Measurements from ENCODE around the gene PPIL6.
"Not testable (repeated sequence)": the region's sequence is repeated elsewhere in the genome, so short reads cannot be mapped to it uniquely, and the experiment has no call there.

PPIL6 gene

DNA sequence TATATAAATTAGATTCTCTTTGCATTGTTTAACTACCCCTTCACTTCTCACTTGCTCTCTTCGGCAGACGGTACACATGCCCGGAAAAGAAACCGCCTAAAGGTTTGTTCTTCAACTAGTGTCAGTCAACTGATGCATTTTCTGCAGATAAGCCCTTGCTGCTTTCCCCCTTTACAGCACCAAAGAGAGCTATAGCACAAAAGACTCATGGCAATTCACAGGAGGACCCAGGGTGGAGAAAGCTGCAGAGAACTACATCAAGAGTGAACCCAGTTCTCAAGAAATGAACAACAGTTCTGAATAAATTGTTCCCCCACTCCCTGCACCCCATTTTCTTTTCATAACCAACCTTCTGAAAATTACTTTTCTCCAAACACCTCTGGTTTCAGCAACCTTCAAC lies 67.1 kb downstream of the PPIL6 start:
- no peak for DNase-seq (ENCODE audit: low spot score)
- TF ChIP-seq, protein P1, sequence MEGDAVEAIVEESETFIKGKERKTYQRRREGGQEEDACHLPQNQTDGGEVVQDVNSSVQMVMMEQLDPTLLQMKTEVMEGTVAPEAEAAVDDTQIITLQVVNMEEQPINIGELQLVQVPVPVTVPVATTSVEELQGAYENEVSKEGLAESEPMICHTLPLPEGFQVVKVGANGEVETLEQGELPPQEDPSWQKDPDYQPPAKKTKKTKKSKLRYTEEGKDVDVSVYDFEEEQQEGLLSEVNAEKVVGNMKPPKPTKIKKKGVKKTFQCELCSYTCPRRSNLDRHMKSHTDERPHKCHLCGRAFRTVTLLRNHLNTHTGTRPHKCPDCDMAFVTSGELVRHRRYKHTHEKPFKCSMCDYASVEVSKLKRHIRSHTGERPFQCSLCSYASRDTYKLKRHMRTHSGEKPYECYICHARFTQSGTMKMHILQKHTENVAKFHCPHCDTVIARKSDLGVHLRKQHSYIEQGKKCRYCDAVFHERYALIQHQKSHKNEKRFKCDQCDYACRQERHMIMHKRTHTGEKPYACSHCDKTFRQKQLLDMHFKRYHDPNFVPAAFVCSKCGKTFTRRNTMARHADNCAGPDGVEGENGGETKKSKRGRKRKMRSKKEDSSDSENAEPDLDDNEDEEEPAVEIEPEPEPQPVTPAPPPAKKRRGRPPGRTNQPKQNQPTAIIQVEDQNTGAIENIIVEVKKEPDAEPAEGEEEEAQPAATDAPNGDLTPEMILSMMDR (IDR thresholded peaks at IDR 0.05; ENCODE audit: extremely low read depth, insufficient read depth, missing control alignments): no peak
- in situ Hi-C loops (cut with MboI; ENCODE audit: low pct_unique_long_range_greater_than_20kb, low sequenced_read_pairs, unreplicated experiment): no loop called here

GRCh38 chr6:109372130-109372529 lies 68.3 kb downstream of the PPIL6 start:
- no peak for DNase-seq (ENCODE audit: low spot score)
- TF ChIP-seq, protein P1 (IDR thresholded peaks at IDR 0.05; ENCODE audit: extremely low read depth, insufficient read depth, missing control alignments): no peak
- in situ Hi-C loops (cut with MboI; ENCODE audit: low pct_unique_long_range_greater_than_20kb, low sequenced_read_pairs, unreplicated experiment): no loop called here

DNA sequence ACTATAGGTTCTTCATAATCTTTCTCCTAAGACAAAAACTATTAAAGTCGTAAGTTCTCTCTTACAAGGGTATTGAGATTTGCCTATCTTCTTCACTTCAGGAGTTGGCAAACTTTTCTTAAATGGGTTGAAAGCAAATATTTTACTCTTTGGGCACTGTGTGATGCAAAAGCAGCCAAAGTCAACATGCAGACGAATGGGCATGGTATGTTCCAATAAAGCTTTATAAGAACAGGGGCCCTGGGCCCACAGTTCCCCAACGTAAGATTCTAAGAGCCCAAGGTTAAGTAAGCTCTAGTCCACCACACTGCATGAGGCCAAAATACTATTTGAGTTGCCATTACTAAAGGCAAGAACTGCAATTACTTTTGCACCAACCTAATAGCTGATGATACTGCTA lies 69.6 kb downstream of the PPIL6 start:
- in situ Hi-C loops (cut with MboI; ENCODE audit: low pct_unique_long_range_greater_than_20kb, low sequenced_read_pairs, unreplicated experiment): no loop called here
- TF ChIP-seq, protein P1 (IDR thresholded peaks at IDR 0.05; ENCODE audit: extremely low read depth, insufficient read depth, missing control alignments): no peak
- no peak for DNase-seq (ENCODE audit: low spot score)

DNA sequence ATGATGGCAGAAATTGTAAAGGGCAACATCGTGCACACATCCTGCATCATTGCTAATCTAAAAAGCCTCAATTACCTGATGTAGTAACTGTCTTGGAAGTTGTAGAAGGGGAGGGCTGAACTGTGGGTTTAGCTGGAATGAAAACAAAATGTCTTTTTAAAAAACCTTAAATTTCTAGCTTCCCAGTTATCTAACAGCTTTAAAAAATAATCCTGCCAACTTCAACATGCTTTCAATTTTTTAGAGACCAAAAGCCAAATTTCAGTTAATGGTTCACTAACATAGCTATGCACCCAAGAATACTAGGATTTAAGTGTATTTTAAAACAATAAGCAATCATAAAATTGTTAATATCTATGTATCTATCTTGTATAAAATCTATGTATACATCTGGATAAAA lies 70.1 kb downstream of the PPIL6 start:
- in situ Hi-C loops (cut with MboI; ENCODE audit: low pct_unique_long_range_greater_than_20kb, low sequenced_read_pairs, unreplicated experiment): no loop called here

GRCh38 chr6:109369728-109370127 lies 70.7 kb downstream of the PPIL6 start:
- in situ Hi-C loops (cut with MboI; ENCODE audit: low pct_unique_long_range_greater_than_20kb, low sequenced_read_pairs, unreplicated experiment): no loop called here

More for the DNA sequence above, 70.1 kb downstream of the PPIL6 start:
- TF ChIP-seq, protein P1 (IDR thresholded peaks at IDR 0.05; ENCODE audit: extremely low read depth, insufficient read depth, missing control alignments): no peak
- no peak for DNase-seq (ENCODE audit: low spot score)

DNA sequence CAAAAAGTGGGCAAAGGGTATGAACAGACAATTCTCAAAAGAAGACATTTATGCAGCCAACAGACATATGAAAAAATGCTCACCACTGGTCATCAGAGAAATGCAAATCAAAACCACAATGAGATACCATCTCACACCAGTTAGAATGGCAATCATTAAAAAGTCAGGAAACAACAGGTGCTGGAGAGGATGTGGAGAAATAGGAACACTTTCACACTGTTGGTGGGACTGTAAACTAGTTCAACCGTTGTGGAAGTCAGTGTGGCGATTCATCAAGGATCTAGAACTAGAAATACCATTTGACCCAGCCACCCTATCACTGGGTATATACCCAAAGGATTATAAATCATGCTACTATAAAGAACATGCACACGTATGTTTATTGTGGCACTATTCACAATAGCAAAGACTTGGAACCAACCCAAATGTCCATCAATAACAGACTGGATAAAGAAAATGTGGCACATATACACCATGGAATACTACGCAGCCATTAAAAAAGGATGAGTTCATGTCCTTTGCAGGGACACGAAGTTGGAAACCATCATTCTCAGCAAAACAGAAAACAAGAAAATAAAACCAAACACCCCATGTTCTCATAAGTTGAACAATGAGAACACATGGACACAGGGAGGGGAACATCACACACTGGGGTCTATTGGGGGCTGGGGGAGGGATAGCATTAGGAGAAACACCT lies 75.9 kb downstream of the PPIL6 start:
- in situ Hi-C loops (cut with MboI; ENCODE audit: low pct_unique_long_range_greater_than_20kb, low sequenced_read_pairs, unreplicated experiment); DNase-seq (ENCODE audit: low spot score): not testable (repeated sequence)

More at GRCh38 chr6:109369728-109370127, 70.7 kb downstream of the PPIL6 start:
- no peak for DNase-seq (ENCODE audit: low spot score)
- TF ChIP-seq, protein P1 (IDR thresholded peaks at IDR 0.05; ENCODE audit: extremely low read depth, insufficient read depth, missing control alignments): no peak

DNA sequence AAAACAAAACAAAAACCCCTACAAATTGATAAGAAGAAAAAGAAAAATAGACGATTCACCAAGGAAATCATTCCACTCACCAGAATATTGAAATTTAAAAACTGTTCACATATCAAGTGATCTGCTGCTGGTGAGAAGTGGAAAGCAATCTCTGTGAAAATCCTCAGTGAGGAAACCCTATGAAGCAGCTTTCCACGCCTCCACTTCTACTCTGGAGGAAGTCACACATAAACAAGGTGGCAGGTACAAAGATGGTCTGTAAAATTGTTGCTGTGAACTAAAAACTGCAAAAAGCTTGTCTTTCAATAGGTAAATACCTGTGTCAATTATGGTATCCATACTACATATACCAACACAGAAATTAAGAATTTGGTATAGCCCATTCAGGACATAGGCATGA lies 76.7 kb downstream of the PPIL6 start:
- DNase-seq (ENCODE audit: low spot score): no peak
- TF ChIP-seq, protein P1 (IDR thresholded peaks at IDR 0.05; ENCODE audit: extremely low read depth, insufficient read depth, missing control alignments): no peak
- in situ Hi-C loops (cut with MboI; ENCODE audit: low pct_unique_long_range_greater_than_20kb, low sequenced_read_pairs, unreplicated experiment): no loop called here
